BLaER1 treated with 17β-estradiol and CSF1 and Interleukin-3, amounts not matched to agents 10 nM and 100 nM (cell line): ENCODE measurements around the gene CHN1.
A peak's percentile ranks its signal among the peaks of the same experiment; 100 is the strongest.

Source experiments
- H3K27ac ChIP-seq, 11 experiments: shearing (Covaris generic); formaldehyde crosslinking; 2 replicates each; pipeline ENCODE4 v1.8.1; 2022
- H3K27me3 ChIP-seq, 11 experiments: shearing (Covaris generic); formaldehyde crosslinking; 2 replicates each; pipeline ENCODE4 v1.8.1; 2022
- H3K36me3 ChIP-seq, 11 experiments: shearing (Covaris generic); formaldehyde crosslinking; 2 replicates each; pipeline ENCODE4 v1.8.1; 2022
- H3K4me1 ChIP-seq, 10 experiments: shearing (Covaris generic); formaldehyde crosslinking; 2 replicates each; pipeline ENCODE4 v1.8.1; 2022
- H3K4me2 ChIP-seq, 11 experiments: shearing (Covaris generic); formaldehyde crosslinking; 2 replicates each; pipeline ENCODE4 v1.8.1; 2022
- H3K4me3 ChIP-seq, 10 experiments: shearing (Covaris generic); formaldehyde crosslinking; 2 replicates each; pipeline ENCODE4 v1.8.1; 2022
- H3K9ac ChIP-seq, 11 experiments: shearing (Covaris generic); formaldehyde crosslinking; 2 replicates each; pipeline ENCODE4 v1.8.1; 2022
- H3K9me3 ChIP-seq, 11 experiments: shearing (Covaris generic); formaldehyde crosslinking; replicated peaks in 1 of 11; 2 replicates each; pipeline ENCODE4 v1.8.1; 2022
- H4K20me1 ChIP-seq, 11 experiments: shearing (Covaris generic); formaldehyde crosslinking; 2 replicates each; pipeline ENCODE4 v1.8.1; 2022
- Cebpa-rat ChIP-seq, 11 experiments: shearing (Covaris generic); IDR thresholded peaks; 2 replicates each; pipeline ENCODE4 v1.8.1; 2022

Gene CHN1

DNA sequence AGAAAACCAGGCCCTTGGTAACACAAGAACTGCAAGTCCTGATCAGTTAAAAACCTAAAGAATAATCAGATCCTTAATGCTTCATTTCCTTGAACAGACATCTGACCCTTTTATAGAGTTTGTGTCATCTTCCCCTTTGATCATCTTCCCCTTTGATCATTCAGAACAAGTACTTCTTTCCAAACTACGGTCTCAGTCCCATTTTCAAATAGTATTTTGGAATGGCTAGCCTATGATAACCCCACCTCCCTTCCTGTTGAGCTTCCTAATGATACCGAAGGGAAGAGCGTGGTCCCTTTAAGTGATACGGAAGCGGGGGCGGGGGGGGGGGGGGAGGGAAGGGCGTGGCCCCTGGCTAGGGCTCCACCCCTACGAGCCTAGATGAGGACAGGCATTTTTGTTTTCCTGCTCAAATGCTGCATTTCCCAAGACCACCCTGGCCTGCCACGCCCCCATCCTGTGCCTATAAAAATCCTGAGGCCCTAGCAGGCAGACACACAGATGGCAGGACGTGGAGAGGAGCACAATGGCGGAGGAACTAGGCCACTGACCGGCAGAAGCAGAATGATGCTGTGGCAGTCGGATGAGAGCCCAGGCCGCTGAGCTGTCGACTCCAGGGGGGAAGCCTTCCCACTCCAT lies 216.8 kb downstream of the CHN1 start:
- no peaks in the 10 kb centered on the region for H3K27me3 ChIP-seq
- TF ChIP-seq Cebpa-rat (IDR thresholded peaks at IDR 0.05), result no peak
- no peaks in the 10 kb centered on the region; a peak in 1 of 22 replicates for H4K20me1 ChIP-seq
- peaks cover 6 to 19% (median 15%) of the 10 kb centered on the region in 10 experiments; a peak in 19 of 20 replicates for H3K4me1 ChIP-seq
- H3K9ac ChIP-seq, result 0 out of 22 replicates have a peak overlapping the region, but pooled peaks of 1 of the 11 experiments have one; percentile 7
- H3K4me3 ChIP-seq, result no peak overlapping the region
- H3K36me3 ChIP-seq, result no peaks in the 10 kb centered on the region
- peak overlapping the region in 4 of 11 experiments; percentile 2 to 62 (median 40); a peak in 6 of 22 replicates for H3K27ac ChIP-seq
- H3K4me2 ChIP-seq, result peak overlapping the region; percentile 36 to 82 (median 67)
- H3K9me3 ChIP-seq, result no peaks in the 10 kb centered on the region

DNA sequence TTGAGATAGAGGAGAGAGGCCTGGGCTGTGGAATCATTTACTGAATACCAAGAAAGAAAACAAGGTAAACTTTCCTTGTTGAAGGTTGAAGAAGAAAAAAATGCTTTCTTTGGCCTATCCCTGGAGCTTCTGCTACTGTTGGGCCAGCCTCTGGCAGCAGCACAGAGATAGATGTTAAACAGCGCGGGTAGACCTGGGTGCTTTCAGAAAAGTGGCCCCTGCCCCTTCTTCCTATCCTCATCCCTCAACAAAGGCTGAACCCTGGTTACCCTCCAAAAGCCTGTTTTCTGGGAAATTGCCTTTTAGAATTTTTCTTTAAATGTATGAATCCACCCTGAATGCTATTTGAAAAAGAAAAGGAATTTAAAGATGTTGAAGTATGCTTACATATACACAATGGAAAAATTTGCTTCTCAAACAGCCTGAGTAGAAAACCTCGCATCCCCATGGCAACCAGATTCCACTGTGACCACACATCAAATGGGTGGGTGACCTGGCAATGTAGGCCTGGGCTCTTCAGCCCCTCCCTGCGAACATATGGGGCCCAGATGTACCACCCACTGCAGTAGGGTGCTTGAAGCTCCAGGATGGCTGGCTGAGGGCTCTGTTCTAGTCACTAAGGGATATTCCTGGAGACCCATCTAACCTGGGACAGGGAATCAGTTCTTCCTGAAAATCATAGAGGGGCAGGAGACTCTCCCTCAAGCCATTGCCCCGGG lies 217.5 kb downstream of the CHN1 start:
- peak overlapping the region in 4 of 11 experiments; percentile 2 to 62 (median 40); a peak in 6 of 22 replicates for H3K27ac ChIP-seq
- peaks cover 6 to 19% (median 15%) of the 10 kb centered on the region in 10 experiments; a peak in 19 of 20 replicates for H3K4me1 ChIP-seq
- H3K9me3 ChIP-seq, result no peaks in the 10 kb centered on the region
- H3K4me3 ChIP-seq, result no peak overlapping the region
- TF ChIP-seq Cebpa-rat (IDR thresholded peaks at IDR 0.05), result no peak
- peak overlapping the region; percentile 36 to 82 (median 67) for H3K4me2 ChIP-seq
- H3K27me3 ChIP-seq, result no peaks in the 10 kb centered on the region
- no peaks in the 10 kb centered on the region; a peak in 1 of 22 replicates for H4K20me1 ChIP-seq
- H3K36me3 ChIP-seq, result no peaks in the 10 kb centered on the region
- 0 out of 22 replicates have a peak overlapping the region, but pooled peaks of 1 of the 11 experiments have one; percentile 7 for H3K9ac ChIP-seq

DNA sequence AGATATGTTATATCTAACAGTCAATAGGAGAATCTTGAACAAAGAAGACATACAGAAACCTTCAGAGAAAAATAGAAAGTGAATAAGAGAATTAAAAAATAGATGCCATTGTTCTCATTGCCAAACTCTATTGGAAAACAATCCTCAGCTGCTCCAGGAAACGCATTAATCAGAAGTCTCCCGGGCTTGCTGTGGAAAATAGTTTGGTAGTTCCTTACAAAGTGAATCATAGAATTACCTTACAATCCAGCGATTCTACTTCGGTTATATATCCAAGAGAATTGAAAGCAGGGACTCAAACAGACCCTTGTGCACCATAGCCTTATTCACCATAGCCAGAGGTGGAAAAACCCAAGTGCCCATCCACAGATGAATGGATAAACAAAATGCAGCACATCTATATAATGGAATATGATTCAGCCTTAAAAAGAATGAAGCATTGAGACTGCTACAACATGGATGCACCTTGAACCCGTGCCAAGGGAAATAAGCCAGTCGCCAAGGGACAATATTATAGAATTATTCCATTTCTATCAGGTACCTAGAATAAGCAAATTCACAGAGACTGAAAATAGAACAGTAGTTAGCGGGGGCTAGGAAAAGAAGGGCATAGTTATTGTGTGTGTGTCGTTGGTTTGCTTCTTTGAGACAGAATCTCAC lies 219.0 kb downstream of the CHN1 start:
- peaks cover 6 to 19% (median 15%) of the 10 kb centered on the region in 10 experiments; a peak in 19 of 20 replicates for H3K4me1 ChIP-seq
- H3K4me3 ChIP-seq, result no peak overlapping the region
- no peaks in the 10 kb centered on the region; a peak in 1 of 22 replicates for H4K20me1 ChIP-seq
- H3K9me3 ChIP-seq, result no peaks in the 10 kb centered on the region
- no peak overlapping the region for H3K27ac ChIP-seq
- no peaks in the 10 kb centered on the region for H3K36me3 ChIP-seq
- no peak overlapping the region for H3K4me2 ChIP-seq
- no peaks in the 10 kb centered on the region for H3K27me3 ChIP-seq
- no peak overlapping the region for H3K9ac ChIP-seq
- TF ChIP-seq Cebpa-rat (IDR thresholded peaks at IDR 0.05), result no peak

DNA sequence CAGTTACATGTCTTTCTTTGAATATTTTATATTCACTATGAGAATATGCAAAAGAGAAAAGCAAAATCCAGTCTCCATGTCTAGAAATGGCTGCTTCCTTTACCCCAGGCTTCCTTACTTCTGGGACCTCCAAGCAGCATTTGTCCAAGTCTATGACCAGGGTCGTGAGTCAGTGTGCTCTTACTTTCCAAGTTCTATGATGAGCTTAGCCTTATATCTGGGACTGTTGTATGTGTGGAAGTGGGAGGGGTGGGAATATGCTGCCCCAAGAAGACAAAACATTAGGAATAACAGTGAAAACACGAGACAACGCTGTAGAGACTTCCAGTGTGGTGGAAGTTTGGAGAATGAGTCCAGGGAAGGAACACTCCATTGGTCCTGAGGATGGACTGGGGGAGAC lies 219.7 kb downstream of the CHN1 start:
- Histone ChIP-seq H3K9ac (no peak overlapping the region), H3K27me3 (no peaks in the 10 kb centered on the region), H3K4me3 (no peak overlapping the region), H4K20me1 (no peaks in the 10 kb centered on the region; a peak in 1 of 22 replicates), H3K27ac (no peak overlapping the region), H3K4me1 (peaks cover 6 to 19% (median 15%) of the 10 kb centered on the region in 10 experiments; a peak in 19 of 20 replicates), H3K9me3 (no peaks in the 10 kb centered on the region), H3K36me3 (no peaks in the 10 kb centered on the region), H3K4me2 (no peak overlapping the region)
- no peak for TF ChIP-seq Cebpa-rat (IDR thresholded peaks at IDR 0.05)

DNA sequence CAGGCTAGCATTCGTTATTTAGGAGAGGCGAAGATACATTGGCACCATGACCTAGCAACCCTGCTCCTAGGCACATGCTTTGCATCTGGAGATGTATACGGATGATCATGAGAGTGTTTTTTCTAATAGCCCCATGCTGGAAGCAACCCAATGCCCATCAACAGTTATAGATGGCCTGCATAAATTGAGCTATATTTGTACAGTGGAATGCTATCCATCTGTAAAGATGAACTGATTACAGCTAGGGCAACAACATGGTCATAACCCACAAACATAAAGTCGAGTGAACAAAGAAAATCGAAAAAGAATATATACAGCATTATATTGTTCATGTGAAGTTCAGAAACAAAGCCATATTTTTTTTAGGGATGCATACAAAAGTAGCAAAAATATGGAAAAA lies 220.3 kb downstream of the CHN1 start:
- peaks cover 6 to 22% (median 15%) of the 10 kb centered on the region in 10 experiments; a peak in 19 of 20 replicates for H3K4me1 ChIP-seq
- no peak overlapping the region for H3K9ac ChIP-seq
- H3K4me3 ChIP-seq, result no peak overlapping the region
- H3K4me2 ChIP-seq, result no peak overlapping the region
- no peak for TF ChIP-seq Cebpa-rat (IDR thresholded peaks at IDR 0.05)
- no peak overlapping the region for H3K27ac ChIP-seq
- H3K9me3 ChIP-seq, result no peaks in the 10 kb centered on the region
- H4K20me1 ChIP-seq, result no peaks in the 10 kb centered on the region; a peak in 1 of 22 replicates
- no peaks in the 10 kb centered on the region for H3K36me3 ChIP-seq
- H3K27me3 ChIP-seq, result no peaks in the 10 kb centered on the region

DNA sequence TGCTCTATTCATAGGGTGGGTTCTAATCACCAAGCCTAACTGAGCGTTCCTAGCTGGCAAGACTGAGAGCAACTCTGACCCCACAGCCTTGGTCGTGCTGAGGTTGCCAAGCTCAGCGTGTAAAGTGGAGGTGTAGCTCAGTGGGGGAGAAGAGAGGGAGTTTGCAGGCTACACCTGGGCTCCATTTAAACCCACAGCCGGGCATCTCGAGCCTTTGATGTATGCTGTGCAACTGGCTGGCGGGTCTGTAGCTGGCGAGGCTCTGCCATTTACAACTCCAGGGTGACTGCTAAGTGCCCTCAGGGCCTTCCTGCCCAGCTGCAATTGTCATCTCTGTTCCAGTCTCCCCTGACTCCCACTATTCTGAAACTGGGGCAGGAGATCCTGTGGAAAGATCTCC lies 220.9 kb downstream of the CHN1 start:
- Histone ChIP-seq H3K4me3 (no peak overlapping the region), H3K4me2 (no peak overlapping the region), H4K20me1 (no peaks in the 10 kb centered on the region; a peak in 1 of 22 replicates), H3K4me1 (peaks cover 6 to 28% (median 18%) of the 10 kb centered on the region in 10 experiments), H3K36me3 (no peaks in the 10 kb centered on the region), H3K9ac (no peak overlapping the region), H3K9me3 (no peaks in the 10 kb centered on the region), H3K27ac (no peak overlapping the region), H3K27me3 (no peaks in the 10 kb centered on the region)
- no peak for TF ChIP-seq Cebpa-rat (IDR thresholded peaks at IDR 0.05)

DNA sequence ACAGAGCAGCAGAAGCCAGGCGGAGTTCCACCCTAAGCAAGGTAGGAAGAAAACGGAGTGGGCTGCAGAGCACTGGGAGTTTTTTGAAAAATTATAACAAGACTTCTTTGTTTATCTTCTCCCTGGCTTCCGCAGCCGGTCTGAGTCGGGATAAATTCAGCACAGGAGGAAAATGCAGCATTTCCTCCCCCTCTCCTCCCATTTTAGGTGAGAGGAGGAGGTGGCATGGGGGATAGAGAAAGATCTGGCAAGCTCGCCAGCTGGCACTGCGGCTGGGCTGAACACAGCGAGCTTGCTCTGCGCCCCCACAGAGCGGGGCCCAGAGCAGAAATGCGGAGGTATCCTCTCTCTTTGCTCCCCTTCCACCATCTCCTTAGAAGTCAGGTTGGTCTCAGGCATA lies 223.2 kb downstream of the CHN1 start:
- no peaks in the 10 kb centered on the region for H3K9me3 ChIP-seq
- no peaks in the 10 kb centered on the region; a peak in 1 of 22 replicates for H4K20me1 ChIP-seq
- no peak overlapping the region for H3K27ac ChIP-seq
- no peak overlapping the region for H3K4me3 ChIP-seq
- no peak overlapping the region for H3K9ac ChIP-seq
- H3K36me3 ChIP-seq, result no peaks in the 10 kb centered on the region
- peaks cover 0 to 14% (median 0%) of the 10 kb centered on the region in 11 experiments; a peak in 6 of 22 replicates for H3K27me3 ChIP-seq
- no peak for TF ChIP-seq Cebpa-rat (IDR thresholded peaks at IDR 0.05)
- H3K4me1 ChIP-seq, result peaks cover 21 to 32% (median 26%) of the 10 kb centered on the region in 10 experiments
- H3K4me2 ChIP-seq, result no peak overlapping the region

DNA sequence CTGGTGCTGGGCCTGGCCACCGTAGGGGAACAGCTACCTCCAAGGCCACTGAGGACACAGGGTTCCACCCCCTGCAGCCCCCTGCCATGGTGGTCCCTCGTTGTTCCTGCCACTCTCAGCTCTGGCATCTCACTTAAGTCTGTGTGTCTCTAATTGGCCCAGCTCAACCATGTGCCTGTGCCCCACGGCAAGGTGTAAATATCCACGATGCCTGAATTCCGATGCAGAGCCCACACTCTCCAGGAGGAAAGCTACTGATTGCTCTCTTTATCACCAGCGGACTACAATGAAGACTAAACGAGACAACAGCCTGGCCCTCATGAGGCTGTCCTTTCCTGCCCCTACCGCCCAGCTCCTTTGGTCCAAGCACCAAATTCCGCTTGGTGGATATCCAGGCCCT lies 223.9 kb downstream of the CHN1 start:
- peaks cover 21 to 38% (median 30%) of the 10 kb centered on the region in 10 experiments for H3K4me1 ChIP-seq
- no peak overlapping the region for H3K4me2 ChIP-seq
- no peaks in the 10 kb centered on the region for H3K9me3 ChIP-seq
- H3K36me3 ChIP-seq, result no peaks in the 10 kb centered on the region
- H3K27ac ChIP-seq, result no peak overlapping the region
- no peak for TF ChIP-seq Cebpa-rat (IDR thresholded peaks at IDR 0.05)
- no peak overlapping the region for H3K9ac ChIP-seq
- peaks cover 0 to 18% (median 0%) of the 10 kb centered on the region in 11 experiments; a peak in 6 of 22 replicates for H3K27me3 ChIP-seq
- H3K4me3 ChIP-seq, result no peak overlapping the region
- no peaks in the 10 kb centered on the region; a peak in 1 of 22 replicates for H4K20me1 ChIP-seq

DNA sequence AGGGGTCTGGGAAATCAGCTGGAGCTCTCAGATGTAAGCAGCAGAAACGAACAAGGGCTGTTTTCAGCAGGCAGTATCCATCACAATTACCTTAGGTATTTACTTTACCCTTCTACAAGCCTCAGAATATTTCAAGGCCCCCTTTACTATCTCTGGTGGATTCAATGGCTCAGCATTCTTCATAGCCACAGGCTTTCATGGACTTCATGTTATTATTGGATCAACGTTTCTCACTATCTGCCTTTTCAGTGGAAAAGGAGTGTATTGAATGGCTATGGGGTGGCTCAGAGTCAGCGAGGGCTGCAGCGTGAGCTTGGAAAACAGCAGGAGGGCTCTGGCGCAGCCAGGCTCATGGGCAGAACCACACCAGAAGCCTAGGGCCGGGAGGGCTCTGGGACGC lies 224.3 kb downstream of the CHN1 start:
- H3K27ac ChIP-seq, result no peak overlapping the region
- no peaks in the 10 kb centered on the region; a peak in 1 of 22 replicates for H4K20me1 ChIP-seq
- no peak overlapping the region for H3K9ac ChIP-seq
- H3K27me3 ChIP-seq, result peaks cover 0 to 18% (median 0%) of the 10 kb centered on the region in 11 experiments; a peak in 6 of 22 replicates
- H3K4me3 ChIP-seq, result no peak overlapping the region
- H3K9me3 ChIP-seq, result no peaks in the 10 kb centered on the region
- H3K36me3 ChIP-seq, result no peaks in the 10 kb centered on the region
- TF ChIP-seq Cebpa-rat (IDR thresholded peaks at IDR 0.05), result no peak
- H3K4me2 ChIP-seq, result no peak overlapping the region
- H3K4me1 ChIP-seq, result peaks cover 21 to 42% (median 35%) of the 10 kb centered on the region in 10 experiments
